HG02970 (cell line): Measurements from ENCODE around the gene GPC2.
"Not testable (repeated sequence)": the region's sequence is repeated elsewhere in the genome, so short reads cannot be mapped to it uniquely, and the experiment has no call there.

Experiments
- ATAC-seq: cut with Tn5 transposase; IDR thresholded peaks from one replicate; pipeline ENCODE4 v1.9.1; 2021; ENCODE audit warnings: mild to moderate bottlenecking, moderate library complexity, moderate number of reproducible peaks; ENCODE audit not compliant: unreplicated experiment, low FRiP score

Gene GPC2

GRCh38 chr7:100204454-100204853 lies 27.3 kb upstream of the GPC2 start:
- no peak for ATAC-seq

GRCh38 chr7:100200693-100201092 lies 23.5 kb upstream of the GPC2 start:
- no peak for ATAC-seq

- ATAC-seq: no peak
These were observed 21.1 kb upstream of the GPC2 start for GRCh38 chr7:100198266-100198665.

DNA sequence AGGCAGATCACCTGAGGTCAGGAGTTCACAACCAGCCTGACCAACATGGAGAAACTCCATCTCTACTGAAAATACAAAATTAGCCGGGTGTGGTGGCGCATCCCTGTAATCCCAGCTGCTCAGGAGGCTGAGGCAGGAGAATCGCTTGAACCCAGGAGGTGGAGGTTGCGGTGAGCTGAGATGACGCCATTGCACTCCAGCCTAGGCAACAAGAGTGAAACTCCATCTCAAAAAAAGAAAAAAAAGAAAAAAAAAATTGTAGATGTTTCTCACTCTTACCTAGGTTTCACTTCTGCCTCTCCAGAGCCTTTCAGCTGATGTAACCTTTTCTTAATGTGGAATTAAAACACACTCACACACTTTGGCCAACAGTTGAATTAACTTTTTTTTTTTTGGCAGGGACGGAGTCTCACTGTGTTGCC lies 18.7 kb upstream of the GPC2 start:
- not testable (repeated sequence) for ATAC-seq

DNA sequence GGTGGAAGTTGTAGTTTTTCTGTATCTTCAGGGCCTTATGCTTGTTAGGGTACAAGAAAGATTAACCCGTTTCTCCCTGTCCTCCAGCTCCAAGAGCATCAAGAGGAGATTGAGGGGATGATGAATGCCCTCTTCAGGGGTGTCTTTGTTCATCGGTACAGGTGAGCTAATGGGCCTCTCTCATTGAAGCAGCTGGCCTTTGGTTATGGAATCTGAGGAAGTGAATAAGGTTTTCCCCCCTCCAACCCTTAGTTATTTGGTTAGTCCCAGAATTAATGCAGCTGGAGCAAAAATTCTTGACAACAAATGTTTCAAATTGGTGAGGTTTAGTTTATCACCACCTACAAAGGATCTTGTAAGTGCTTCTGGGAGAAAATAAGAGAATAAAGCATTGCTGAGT lies 18.0 kb upstream of the GPC2 start:
- ATAC-seq: no peak

GRCh38 chr7:100192969-100193368 lies 15.8 kb upstream of the GPC2 start:
- ATAC-seq: no peak

DNA sequence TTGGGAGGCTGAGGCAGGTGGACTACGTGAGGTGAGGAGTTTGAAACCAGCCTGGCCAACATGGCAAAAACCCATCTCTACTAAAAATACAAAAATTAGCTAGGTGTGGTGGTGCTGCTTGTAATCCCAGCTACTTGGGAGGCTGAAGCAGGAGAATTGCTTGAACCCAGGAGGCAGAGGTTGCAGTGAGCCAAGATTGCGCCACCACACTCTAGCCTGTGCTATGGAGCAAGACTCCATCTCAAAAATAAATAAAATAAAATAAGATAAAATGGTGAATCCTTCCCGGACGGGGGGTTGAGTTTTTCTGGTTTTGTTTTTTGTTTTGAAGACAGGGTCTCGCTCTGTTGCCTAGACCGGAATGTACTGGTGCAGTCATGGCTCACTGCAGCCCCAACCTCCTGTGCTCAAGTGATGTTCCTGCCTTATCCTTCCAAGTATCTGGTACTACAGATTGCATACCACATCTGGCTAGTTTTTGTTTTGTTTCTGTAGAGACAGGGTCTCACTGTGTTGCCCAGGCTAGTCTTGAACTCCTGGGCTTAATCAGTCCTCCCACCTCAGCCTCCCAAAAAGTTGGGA lies 15.2 kb upstream of the GPC2 start:
- ATAC-seq: not testable (repeated sequence)

GRCh38 chr7:100191775-100192174 lies 14.6 kb upstream of the GPC2 start:
- no peak for ATAC-seq

GRCh38 chr7:100190048-100190711 lies 13.0 kb upstream of the GPC2 start:
- ATAC-seq: no peak

DNA sequence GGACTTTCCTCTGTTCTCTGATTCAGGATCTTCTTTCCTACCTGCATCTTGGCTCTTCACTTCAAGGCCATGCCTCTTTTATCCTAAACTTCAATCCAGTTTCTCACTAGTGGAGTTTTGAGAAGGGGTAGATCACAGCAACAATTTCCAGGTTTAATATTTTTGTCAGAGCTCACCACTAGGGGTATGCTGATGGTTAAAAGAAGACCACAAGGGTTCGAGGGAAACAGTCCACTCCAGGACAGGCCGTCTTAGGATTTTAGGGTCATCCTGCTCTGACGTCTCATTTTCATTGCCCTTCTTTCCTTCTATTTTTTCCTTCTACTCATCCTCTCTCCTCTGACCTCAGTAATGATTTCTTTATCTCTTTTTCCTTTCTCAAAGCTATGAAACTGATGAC lies 11.9 kb upstream of the GPC2 start:
- no peak for ATAC-seq

DNA sequence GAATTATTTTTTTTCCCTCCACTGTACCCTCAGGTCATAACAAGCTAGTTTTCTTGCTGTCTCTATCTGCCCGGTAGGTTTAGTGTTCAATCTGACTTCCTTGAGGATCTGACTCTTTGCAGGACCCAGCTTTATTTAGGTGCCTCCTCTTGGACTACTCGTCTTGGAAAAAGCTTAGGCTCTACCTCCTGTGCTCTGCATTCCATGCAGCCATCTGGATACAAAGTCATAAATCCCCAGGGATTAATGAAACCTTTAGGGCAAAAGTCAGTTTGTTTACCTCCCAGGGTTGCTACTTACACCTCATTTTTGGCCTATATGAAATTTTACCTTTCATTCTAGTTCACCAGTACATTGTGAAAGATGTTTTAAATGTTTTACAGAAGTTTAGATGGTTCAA lies 8.5 kb upstream of the GPC2 start:
- no peak for ATAC-seq

GRCh38 chr7:100183090-100183489 lies 5.9 kb upstream of the GPC2 start:
- ATAC-seq: not testable (repeated sequence)

GRCh38 chr7:100182616-100183015 lies 5.4 kb upstream of the GPC2 start:
- not testable (repeated sequence) for ATAC-seq

DNA sequence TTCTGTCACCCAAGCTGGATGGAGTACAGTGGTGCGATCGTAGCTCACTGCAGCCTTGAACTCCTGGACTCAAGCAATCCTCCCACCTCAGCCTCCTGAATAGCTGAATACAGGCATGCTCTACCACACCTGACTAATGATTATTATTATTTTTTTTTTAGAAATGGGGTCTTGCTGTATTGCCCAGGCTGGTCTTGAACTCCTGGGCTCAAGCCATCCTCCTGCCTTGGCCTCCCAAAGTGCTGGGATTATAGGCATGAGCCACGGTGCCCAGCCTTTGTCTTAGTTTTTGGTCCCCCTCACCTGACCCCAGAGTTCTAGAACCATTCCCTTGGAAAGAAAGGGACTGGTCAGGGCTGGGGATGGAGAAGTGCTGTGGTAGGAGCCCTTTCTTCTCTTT lies 2.9 kb upstream of the GPC2 start:
- ATAC-seq: not testable (repeated sequence)

- no peak for ATAC-seq
These were observed 811 bp downstream of the GPC2 start for GRCh38 chr7:100176096-100177044.

DNA sequence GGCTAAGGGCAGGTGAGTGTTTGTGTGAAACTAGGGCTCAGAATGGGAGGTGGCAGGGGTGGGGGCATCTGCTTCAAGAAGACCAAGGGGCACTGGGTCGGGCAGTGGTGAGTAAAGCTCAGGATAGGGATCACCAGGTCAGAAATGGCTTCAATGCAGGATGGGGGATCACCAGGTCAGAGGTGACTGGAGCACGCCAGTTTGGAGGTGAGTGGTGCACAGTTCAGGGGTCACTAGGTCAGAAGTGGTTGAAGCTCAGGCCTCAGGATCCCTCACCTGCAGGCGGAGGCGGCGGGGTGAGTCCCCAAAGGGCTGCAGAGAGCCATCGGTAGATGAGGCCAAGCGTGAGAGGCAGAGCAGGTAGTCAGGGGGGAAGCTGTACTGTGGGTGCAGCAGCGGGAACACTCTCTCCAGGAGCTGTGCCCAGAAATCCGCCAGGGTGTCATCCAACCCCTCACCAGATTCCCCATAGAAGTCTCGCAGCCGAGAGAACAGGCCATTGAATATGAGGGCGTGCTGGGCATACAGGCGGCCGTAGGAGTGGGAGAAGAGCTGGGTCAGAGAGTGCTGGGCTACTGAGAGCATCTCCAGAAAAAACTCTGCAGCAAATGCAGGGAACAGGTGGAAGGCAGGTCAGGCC lies 1.8 kb downstream of the GPC2 start:
- no peak for ATAC-seq

GRCh38 chr7:100174582-100174981 lies 2.6 kb downstream of the GPC2 start:
- ATAC-seq: no peak

- ATAC-seq: no peak
These were observed 3.2 kb downstream of the GPC2 start for GRCh38 chr7:100173806-100174495.

GRCh38 chr7:100171840-100172239 lies 5.3 kb downstream of the GPC2 start:
- no peak for ATAC-seq

DNA sequence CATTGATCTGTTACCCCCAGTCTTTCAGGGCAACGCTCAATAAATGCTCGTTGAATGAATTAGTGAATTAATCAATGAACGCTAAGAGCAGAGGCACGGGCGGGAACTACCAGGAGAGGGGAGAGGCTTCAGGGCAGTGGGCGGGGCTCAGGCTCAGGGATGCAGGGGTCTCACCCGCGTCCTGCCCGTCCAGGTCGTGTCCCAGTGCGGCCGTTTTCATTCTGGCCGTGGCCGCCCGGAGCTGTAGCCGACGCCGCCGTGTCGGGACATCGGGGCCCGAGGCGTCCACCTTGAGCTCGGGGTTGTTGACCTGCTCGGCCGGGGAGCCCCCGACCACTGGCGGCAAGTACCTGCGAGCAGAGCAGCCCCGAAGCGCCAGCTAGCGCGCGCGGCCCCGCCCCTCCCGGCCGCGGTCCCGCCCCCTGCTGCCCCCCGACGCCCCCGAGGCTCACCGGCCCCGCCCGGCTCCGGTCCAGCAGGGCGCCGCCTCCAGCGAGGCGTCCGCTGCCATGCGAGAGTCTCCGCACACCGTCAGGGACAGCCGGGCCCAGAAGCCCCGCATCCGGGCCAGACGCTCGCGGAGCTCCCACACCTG lies 6.0 kb downstream of the GPC2 start:
- ATAC-seq: no peak
